ENCODE data around the gene SYNPO2.

The SYNPO2 gene

DNA sequence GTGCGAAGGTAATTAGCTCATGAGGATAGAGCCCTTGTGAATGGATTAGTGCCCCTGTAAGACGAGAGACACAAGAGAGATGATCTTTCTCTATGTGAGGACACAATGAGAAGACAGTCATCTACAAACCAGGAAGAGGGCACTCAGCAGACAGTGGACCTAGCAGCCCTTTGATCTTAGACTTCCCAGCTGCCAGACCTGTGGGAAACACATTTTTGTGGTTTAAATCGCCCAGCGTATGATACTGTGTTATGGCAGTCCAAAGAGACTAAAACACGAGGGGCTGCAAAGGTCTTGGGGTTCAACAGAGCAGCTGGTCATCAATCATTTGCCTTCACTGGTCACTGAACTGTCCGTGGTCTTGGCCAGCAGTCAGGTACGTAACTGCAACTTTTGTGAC lies 9.2 kb upstream of the SYNPO2 start:
- DNase-seq (ENCODE audit: low spot score) = no peak

DNA sequence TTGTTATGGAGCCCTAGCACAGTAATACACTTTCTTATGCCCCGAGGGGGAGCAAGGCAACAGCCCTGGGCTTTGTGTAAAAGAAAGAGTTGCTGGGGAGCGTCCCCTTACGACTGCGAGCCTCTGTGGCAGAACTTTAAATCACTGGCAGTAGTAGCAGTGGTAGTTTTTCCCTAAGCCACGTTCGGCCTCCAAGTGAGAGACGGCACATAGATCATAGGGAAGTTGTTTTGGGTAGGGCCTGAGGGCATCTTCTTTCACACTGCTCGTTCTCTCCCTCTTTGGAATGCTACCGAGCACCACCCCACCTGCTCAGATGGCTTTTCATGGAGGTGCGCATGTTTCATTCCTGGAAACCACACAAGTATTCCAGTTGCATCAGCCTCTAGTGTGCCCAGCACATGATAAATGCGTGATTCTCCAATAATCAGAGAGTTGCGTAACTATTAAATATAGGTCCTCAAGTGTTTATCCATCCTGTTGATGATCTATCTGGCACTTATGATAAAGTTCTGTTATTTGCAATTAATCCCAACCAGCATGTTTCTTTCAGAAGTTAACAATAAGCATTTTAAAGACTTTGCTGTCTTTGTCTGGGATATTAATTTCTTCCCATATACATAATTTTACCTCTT lies 7.0 kb upstream of the SYNPO2 start:
- DNase-seq (ENCODE audit: low spot score) = no peak

DNA sequence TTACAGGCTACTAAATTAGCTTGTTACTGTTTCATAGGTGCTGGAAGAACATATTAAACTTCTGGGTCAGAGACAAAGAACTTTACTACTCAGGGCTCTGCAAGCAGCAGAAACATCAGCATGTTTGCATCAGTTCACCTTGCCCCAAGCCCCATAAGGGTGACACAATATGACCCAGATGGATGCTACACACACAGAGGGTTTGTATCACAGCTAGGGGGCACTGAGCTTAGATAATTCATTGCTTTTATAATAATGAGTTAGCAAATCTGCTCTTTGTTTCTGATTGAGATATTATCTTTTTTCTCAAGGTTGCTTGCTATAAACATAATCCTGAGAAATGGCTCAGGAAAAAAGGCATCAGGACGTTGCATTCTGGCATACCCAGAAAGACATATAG lies 4.8 kb upstream of the SYNPO2 start:
- DNase-seq (ENCODE audit: low spot score) = no peak

DNA sequence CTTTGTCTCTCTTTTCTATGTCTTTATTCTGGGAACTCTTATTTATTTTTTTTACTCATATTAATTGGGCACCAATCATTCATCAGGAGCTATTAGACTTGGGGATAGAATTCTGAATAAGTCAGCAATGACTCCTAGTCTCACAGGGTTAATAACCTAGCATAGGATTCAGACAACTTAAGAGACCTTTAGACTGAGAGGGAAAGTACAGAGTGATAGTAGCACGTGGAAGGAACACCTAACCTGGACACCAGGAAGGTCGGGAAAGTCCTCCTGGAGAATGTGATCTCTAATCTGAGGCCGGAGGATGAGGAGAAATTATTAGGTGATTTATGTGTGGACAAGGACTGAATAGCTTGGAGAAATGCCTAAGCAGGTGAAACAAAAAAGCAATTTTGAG lies 3.9 kb upstream of the SYNPO2 start:
- DNase-seq (ENCODE audit: low spot score) = no peak

DNA sequence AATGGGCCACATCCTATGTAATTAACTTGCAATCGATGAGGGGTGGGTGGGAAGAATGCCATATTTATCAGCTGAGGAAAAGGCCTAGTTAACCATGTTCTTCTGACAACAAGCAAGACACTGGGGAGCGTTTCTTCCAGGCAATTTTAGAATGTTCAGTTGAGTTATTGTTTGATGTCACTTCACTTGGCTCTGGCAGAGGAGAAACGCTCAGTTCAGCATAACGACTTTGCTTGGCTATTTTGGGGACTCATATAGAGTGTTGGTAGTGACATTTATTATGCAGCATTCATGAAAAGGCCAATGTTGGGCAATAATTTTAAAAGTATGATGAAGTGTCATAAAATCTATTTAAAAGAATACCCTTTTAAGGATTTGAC lies 648 bp downstream of the SYNPO2 start:
- no peak for DNase-seq (ENCODE audit: low spot score)

- DNase-seq (ENCODE audit: low spot score) = no peak
Observed at GRCh38 chr4:118894034-118894433, 5.4 kb downstream of the SYNPO2 start.

DNA sequence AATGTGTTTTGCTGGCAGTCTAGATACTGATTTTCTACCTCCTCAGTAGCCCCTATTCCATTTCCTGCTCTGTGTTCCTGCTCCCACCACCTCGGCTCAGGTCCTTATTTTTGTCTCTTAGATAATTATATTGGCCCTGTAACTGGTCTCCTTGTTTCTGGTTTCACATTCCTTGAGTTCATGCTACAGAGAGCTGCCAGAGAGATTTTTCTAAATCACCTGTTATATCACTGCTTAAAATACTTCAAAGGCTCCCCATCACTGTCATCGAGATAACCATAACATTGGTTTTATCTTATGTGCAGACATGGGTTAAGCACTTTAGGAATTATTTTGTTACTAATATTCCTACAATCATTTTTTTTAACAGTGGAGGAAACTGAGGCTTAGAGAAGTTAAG lies 9.6 kb downstream of the SYNPO2 start:
- no peak for DNase-seq (ENCODE audit: low spot score)

- peak; percentile 48 for DNase-seq (ENCODE audit: low spot score)
Observed at GRCh38 chr4:118898684-118899138, 10.1 kb downstream of the SYNPO2 start.

DNA sequence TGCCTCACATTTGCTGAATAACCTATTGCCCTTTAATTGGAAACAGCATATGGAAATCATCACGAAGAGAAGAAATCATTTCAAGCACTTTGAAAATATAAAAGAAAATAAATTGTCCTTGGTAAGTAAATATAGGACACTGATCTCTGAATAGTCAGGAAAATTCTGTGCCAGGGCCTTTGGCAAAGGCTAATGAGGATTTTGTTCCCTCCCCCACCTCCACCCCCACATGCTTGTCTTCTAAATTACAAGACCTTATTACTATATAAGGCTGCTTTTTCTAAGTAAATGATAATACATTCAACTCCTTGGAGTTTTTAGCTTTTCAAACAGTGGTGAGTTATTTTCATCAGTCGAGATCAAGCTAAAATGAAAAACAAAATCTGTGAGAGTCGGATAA lies 15.8 kb downstream of the SYNPO2 start:
- no peak for DNase-seq (ENCODE audit: low spot score)

- no peak for DNase-seq (ENCODE audit: low spot score)
Observed at GRCh38 chr4:118904935-118905334, 16.3 kb downstream of the SYNPO2 start.

- DNase-seq (ENCODE audit: low spot score) = peak; percentile 31
Observed at GRCh38 chr4:118905566-118905965, 16.9 kb downstream of the SYNPO2 start.

DNA sequence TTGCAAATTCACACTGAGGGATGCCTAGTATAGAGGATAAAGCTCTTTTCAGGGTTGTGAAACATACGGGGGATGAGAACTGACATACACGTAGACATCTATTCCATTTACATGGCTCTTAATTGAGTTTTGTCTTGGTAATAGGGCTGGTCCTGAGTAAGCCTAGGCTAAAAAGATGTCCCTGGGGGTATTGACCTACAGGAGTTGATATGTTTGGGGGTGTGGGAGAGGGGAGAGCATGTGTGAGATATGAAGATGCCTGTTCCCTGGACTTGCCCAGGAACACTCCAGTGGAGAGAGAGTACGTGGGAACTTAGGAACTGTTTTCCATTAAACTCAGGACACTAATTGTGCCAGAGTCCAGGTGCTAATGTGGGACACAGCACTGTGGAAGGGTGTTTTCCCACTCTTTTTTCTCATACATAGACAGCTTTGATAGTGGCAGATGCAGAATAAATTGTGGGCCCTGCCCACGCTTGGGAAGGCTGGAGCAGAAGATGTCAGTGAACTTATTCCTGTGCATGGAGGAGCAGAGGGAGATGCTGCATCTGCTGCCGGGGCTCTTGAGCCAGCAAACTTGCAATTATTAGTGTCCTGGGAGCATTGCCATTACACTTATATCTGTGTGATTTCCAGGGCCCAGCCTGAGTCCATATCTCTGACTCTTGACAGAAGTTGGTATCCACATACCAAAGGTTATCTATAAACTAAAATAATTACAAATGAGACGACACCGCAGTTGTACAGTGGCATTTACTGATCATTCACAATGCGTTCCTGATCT lies 20.7 kb downstream of the SYNPO2 start:
- no peak for DNase-seq (ENCODE audit: low spot score)

GRCh38 chr4:118910221-118910620 lies 21.6 kb downstream of the SYNPO2 start:
- DNase-seq (ENCODE audit: low spot score) = no peak

DNA sequence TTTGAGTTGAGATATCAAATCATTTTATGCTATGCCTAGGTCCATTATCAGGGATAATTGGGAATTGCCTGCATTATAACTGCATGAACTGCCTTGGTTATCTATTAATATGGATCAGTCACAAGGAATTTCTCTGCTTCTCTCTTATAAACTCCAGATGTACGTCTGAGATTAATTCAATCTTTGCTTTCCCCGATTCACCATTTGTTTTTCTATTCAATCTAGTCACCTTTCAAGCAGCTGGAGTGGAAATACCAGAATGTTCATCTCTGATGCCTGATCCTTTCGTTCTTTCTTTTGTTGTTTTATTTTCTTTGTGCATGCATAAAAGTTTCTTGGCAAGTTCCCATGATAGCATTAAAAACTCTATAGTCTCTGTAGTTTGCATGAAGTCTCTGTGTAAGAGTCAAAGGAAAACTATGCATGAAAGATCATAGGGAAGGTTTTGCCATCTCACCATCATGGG lies 22.6 kb downstream of the SYNPO2 start:
- DNase-seq (ENCODE audit: low spot score) = no peak

DNA sequence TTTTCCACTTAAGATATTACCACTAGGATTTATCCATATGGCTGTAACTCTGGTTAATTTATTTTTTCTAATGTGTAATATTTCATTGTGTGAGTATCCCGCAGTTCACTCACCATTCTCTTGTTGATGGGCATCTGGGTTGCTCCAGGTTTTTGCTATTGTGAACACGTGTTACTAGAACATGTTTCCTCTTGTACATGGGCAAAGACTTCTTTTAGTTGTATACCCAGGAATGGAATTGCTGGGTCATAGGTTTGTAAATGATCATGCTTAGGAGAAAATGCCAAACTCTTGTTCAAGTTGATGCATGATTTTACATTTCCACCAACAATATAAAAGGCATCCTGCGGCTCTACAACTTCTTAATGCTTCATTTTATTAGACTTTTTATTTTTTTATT lies 26.8 kb downstream of the SYNPO2 start:
- no peak for DNase-seq (ENCODE audit: low spot score)

- no peak for DNase-seq (ENCODE audit: low spot score)
Observed at GRCh38 chr4:118916691-118917289, 28.1 kb downstream of the SYNPO2 start.

DNA sequence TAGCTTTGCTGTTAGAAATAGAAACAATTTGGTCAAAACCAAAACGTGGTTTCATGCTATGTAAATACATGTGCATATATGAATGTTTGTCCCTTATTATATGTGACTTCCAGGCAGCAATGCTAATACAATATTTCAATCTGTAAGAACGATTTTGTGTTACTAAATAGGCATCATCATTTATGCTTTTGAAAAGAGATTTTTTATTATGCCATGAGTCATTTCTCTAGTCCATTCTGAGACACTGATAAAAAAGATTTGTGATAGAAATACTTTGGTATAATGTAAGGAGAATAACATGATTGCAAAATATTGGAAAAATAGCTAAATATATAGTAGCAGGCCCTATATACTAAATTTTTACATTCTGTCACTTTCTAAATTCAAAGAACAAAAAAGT lies 28.9 kb downstream of the SYNPO2 start:
- DNase-seq (ENCODE audit: low spot score) = no peak

- DNase-seq (ENCODE audit: low spot score) = peak; percentile 63
Observed at GRCh38 chr4:118918388-118918787, 29.7 kb downstream of the SYNPO2 start.

DNA sequence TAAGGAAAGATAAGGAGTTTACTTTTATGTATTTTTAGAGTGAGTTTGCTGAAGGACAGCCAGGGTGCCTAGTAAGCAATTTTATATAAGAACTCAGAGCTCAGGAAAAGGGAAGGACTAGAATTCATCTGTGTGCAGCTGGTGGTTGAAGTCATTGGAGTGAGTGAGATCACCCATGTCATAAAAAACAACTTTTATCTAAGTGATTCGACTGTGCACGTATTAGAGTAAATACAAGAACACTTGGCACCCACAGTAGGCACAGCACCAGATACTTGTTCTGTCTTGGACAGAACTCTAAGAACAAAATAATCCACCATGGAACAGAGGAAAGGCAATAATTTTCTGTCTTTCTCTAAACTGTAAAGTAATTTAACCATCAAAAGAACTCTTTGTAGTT lies 31.6 kb downstream of the SYNPO2 start:
- DNase-seq (ENCODE audit: low spot score) = no peak

DNA sequence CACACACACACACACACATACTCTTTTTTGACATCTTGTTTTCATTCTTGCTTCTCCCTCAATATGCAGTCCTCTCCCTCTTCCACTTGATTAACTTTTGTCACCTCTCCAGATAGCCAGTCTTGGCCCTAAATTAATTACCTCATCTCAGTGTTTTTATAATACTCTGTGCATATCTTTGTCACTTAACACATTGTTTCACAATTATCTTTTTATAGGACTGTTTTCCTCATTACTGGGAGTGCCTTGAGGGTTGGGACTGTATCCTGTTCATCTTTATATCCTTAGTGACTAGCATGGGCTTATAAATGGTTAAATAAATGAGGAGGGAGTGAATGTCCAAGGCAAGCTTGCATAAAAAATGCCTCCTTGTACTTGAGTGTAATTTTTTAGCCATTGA lies 33.1 kb downstream of the SYNPO2 start:
- no peak for DNase-seq (ENCODE audit: low spot score)

GRCh38 chr4:118923891-118924290 lies 35.2 kb downstream of the SYNPO2 start:
- DNase-seq (ENCODE audit: low spot score) = no peak

GRCh38 chr4:118927974-118928373 lies 39.3 kb downstream of the SYNPO2 start:
- no peak for DNase-seq (ENCODE audit: low spot score)

DNA sequence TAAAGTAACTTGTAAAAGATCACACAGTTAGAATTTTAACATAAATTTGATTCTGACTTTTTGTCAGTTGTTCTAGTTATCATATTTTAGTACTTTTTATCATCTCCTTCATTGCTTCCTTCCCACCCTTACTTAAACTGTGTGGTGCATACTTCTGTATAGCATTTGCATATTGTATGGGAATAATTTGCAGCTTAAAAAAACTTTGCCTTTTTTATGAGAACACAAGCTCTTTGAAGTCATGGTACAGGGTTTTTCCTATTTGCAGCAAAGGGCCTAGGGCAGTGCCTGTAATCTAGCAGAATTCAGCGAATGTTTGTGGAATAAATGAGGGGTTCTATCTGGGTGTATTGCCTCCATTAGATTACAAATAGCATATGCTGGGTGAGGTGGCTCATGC lies 41.6 kb downstream of the SYNPO2 start:
- DNase-seq (ENCODE audit: low spot score) = no peak

All from AG20443 (cell line).